Measurements from ENCODE around the gene POLR3A.
"Not testable (repeated sequence)": the region's sequence is repeated elsewhere in the genome, so short reads cannot be mapped to it uniquely, and the experiment has no call there.

Gene POLR3A

DNA sequence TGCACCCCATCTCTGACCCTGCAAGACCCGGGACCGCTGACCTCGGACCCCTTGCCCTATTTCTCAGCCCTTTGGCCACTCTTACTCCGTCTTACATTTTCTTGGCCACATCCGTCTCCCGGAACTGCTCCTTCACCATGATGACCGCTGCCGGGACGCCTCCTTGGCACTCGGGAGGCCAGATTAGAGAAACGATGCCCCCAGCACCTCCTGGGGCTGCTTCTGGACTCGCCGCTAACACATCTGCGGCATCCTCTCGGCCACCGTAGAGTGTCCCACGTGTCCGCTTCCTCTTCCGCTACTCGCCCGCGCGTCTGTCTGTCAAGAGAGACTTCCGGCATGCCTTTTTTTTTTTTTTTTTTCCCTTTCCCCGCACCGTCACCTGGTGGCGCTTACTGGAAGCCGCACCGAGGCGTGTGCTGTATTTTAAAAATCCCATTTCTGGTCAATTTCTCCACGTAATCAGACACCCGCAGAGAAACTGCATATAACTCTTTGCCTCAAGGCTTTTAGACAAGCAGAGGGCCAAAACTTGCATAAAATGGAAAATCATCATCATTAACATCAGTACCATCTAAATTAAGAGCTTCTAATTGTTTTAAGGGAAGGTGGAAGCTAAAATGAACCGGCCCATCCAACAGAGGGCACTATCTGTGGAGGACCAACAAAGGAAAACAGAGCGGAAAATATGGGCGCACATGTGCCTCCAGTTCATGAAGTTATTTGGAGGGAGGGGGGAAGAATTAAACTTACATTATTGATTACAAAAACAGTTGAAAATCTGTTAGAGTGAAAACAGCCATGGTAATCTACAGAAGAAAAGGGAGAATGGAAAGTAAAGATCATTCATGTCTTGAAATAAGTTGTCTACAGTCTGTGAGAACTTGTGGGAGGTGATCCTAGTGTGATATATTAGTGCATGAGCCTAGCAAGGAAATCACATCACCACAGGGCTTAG is at the start of gene POLR3A:
TSS of gene POLR3A (minus strand) at position 247 of the 958 bp plus-strand sequence. CDS start at position 139, 108 bp downstream.
- peak; percentile 95 for DNase-seq

DNA sequence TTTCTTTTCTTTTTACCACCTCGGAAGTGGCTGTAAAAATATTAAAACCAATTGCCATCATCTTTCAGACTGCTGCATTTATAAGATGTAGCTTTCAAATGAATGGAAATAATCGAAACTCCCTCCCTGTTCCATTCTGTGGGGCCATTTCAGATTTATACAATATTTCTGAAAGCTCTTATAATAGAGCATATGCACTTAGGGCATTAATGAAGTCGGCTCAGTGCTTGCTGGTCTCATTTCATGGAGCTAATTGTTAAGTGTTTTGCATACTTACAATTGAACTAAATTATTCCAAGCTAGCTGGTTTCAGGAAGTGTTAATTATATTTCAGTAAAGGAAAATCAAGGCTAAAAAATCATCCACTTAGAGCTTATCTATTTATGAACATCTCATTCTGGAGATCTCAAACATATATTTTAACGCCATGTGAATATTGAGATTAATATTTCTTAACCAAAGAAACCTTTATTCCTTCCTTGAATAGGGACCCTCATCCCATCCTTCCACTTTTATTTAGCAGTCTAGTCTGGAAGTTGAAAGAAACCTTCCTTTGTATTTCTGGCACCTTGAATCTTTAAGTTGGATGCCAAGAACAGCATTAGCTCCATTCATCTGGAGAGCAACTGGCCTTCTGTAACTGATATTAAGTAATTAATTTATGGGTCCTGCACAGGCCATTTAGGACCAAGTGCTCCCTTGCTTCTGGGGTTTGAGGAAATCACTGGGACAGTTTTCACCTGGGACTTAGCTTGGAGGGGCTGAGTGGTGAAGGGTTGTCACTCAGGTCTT is 49.4 kb upstream of the POLR3A start:
- DNase-seq: no peak

DNA sequence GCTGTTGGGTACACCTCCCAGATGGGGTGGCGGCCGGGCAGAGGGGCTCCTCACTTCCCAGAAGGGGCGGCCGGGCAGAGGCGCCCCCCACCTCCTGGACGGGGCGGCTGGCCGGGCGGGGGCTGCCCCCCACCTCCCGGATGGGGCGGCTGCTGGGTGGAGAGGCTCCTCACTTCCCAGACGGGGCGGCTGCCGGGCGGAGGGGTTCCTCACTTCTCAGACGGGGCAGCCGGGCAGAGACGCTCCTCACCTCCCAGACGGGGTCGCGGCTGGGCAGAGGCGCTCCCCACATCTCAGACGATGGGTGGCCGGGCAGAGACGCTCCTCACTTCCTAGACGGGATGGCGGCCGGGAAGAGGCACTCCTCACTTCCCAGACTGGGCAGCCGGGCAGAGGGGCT is 46.5 kb upstream of the POLR3A start:
- DNase-seq: not testable (repeated sequence)

DNA sequence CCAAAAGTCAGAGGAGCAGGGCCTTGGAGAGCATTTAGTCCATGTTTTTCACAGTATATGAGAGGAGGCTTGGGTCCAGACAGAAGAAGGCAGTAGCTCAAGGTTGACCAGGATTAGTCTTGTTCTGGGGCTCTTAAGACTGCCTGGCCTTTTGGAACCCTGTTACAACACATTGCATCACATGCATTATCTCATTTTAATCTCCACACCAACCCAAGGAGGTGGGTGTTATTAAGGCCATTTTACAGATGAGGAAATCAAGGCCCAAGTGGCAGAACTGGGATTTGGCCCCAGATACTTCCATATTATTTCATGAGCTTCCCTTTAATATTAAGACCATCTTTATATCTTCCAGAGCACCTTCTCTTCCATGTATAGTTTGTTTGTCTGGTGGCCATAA is 43.2 kb upstream of the POLR3A start:
- DNase-seq: no peak

DNA sequence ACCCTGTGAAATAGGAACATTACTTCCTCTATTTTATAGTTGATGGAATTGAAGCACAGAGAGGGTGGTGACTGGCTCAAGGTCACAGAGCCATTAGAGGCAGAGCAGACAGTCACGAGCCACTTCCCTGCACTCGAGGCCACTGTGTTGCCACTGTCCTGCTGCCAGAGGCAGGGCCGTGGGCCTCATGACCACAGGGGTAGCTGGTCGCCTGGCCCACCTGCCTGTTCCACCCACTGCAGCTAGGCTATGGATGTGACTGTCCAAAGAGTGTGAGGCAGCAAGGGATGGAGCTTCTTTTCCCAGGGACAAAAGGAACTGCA is 42.5 kb upstream of the POLR3A start:
- DNase-seq: no peak

DNA sequence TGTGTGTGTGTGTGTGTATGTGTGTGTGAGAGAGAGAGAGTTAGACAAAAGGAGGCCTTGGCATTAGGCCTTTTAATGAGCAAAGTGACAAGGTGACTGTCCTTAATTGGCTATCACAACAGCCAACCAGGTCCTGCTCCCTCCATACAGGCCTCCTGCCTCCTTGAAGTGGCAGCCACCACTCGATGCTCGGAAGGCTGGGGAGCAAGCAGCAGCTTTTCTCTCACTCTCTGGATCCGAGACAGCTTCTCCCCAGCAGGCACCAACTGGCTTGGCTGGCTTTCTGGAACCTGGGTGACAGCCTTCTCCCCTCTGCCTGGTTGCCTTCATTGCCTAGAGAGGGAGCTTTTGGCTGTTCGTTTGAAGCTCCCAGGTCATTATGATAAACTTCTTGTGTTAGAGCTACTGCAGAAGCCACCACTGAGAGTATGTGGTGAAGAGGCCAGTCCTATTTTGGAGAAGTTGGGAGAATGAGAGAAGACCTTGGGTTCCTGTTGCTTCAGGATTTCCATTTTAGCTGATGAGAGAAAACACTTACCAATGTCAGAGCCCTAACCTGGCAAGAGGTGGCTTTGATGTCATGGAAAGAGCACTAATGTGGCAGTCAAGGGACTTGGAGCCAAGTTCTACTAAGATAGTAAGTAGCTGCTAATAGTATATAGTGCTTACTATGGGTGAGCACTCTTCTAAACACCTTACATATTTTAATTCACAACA is 42.0 kb upstream of the POLR3A start:
- DNase-seq: no peak

DNA sequence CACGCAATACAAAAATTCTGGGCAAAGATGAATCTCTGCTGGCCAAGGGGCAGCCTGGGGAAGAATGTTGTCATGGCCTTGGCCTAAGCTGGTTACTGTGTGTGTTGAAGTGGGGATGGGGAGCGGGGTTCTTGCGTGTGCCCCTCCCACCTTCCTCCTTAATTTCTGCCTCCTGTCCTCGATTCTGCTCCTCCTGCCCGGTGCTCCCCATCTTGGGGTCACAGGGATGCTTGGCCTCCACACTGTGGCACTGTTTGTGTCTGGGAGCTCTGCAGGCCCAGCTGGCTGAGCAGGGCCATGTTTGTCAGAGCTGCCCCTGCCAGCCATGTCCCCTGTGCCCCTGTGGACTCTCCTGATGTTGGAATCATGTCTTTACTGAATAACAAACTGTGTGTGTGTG is 41.4 kb upstream of the POLR3A start:
- no peak for DNase-seq

DNA sequence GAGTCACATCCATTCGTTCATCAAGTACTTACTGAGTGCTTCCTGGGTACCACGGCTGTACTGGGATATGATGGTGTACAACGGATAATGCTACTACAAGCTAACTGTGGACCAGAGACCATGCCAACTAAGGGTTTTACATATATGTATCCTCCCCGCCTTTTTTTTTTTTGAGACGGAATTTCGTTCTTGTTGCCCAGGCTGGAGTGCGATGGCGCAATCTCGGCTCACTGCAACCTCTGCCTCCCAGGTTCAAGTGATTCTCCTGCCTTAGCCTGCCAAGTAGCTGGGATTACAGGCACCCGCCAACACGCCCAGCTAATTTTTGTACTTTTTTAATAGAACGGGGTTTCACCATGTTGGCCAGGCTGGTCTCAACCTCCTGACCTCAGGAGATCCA is 40.7 kb upstream of the POLR3A start:
- DNase-seq: not testable (repeated sequence)

DNA sequence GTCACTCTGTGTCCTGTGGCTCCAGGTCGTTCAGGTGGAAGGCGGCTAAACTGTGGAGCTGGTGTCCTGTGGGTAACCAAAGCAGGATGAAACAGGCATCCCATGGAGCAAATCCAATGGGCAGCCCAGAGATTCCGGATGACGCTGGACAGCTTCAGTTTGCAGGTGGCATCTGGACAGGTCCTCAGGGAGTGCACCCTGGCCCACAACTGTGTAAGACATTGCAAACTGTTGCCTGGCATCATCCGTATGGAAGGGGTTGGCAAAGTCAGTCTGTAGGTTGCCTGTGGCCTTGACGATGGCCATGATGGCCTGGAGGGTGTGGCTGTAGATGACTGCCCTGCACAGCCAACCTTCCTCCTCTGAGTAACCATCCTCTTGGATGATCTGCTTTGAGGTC is 39.8 kb upstream of the POLR3A start:
- no peak for DNase-seq

DNA sequence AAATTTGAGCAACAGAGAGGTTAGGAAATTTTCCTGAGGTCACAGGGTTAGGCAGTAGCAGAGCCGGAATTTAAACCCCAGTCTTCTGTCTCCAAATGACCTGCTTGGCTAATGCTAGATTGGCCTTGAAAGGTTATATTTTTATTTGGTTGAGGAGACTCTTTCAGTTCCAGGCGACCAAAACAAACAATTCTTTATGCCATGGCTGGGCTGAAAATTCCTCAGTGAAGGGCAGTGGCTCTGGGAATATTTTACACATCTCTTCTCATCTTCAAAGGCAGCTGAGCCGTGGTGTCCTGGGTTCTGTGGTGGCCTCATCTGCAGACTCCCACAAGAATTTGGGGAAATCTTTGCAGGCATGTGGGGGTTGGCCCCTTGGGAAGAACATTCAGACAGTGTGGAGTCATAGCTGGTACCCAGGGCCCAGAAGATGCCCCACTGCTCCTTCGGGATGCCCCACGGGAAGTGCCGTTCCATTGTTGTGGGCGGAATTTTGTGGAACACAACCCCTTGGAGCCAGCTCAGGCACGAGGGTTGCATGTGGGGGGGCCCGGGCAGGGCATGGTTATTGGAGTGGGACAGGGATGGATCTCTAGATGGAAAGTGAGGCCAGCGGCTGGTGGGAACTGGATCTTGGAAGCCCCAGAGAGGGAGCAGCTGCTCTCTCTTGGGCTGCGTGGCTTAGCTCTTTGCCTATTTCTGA is 37.6 kb upstream of the POLR3A start:
- no peak for DNase-seq

DNA sequence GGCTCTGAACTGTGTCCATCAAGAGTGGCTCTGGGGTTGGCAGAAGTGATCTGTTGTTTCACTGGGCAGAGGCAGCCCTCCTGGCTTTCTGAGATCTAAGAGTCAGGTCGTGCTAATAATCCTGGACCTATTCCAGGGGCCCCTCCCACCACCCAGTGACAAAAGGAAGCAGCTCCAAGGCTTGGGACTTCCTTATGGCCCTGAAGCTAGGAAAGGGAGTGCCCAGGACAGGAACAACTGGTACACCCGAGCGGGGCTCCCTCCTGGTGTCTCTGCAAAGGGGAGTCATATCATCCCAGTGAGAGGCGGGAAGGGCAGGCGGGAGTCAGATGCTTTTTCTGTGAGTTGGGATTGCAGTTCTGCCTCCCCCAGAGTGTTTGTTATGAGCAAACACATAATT is 36.7 kb upstream of the POLR3A start:
- peak; percentile 72 for DNase-seq

DNA sequence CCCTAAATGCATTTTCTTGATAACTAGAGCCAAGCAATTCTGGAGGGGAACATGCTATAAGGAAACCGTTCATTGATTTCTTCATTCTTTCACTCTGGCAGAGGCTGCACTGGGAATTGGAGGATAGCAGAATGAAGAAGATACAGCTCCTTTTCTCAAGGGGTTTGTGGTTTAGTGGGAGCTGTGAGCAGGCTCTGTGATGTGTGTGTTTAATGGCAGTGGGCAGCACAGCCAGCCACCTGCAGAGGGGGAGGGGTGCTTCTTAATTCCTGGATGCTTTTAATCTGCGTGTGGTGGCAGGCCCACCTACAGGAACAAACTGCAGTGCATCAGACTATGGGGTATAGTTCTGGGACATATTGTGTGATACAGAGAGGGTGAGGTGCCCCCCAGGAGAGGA is 36.3 kb upstream of the POLR3A start:
- peak; percentile 38 for DNase-seq

DNA sequence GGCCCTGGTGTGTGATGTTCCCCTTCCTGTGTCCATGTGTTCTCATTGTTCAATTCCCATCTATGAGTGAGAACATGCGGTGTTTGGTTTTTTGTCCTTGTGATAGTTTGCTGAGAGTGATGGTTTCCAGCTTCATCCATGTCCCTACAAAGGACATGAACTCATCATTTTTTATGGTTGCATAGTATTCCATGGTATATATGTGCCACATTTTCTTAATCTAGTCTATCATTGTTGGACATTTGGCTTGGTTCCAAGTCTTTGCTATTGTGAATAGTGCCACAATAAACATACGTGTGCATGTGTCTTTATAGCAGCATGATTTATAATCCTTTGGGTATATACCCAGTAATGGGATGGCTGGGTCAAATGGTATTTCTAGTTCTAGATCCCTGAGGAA is 35.6 kb upstream of the POLR3A start:
- not testable (repeated sequence) for DNase-seq

DNA sequence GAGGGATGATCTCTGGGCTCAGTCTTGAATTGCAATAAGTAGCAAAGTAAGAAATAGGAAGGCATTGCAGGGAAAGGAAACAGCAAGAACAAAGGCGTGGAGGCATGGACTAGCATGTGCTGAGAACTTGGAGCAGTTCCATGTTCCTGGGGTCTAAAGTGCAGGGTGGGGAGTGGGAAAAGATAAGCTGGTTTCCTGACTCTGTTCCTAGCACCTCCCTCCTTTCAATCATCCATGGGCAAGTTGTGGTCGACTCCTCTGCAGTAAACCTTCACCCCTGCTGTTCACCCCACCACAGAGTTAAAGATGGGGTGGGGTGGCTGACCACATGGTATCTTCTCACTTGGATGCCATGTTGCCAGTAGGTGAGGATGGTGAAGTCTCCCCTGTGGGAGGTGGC is 33.9 kb upstream of the POLR3A start:
- no peak for DNase-seq

DNA sequence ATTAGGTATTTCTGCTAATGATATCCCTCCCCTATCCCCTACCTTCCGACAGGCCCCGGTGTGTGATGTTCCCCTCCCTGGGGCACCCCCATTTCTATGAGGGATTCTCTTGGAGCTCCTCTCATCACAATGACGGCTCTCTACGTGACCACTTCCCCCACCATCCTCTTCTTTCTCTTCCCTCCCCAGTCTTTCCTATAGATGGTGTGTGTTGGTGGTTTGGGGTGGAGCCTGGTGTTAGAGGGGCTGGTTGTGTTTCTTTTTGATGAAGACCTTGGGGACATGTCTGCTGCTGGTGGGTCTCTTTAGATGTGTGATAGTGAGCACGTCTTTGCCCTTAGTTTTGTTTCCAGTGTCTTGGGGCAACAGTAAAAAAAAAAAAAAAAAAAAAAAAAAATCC is 33.0 kb upstream of the POLR3A start:
- DNase-seq: no peak

DNA sequence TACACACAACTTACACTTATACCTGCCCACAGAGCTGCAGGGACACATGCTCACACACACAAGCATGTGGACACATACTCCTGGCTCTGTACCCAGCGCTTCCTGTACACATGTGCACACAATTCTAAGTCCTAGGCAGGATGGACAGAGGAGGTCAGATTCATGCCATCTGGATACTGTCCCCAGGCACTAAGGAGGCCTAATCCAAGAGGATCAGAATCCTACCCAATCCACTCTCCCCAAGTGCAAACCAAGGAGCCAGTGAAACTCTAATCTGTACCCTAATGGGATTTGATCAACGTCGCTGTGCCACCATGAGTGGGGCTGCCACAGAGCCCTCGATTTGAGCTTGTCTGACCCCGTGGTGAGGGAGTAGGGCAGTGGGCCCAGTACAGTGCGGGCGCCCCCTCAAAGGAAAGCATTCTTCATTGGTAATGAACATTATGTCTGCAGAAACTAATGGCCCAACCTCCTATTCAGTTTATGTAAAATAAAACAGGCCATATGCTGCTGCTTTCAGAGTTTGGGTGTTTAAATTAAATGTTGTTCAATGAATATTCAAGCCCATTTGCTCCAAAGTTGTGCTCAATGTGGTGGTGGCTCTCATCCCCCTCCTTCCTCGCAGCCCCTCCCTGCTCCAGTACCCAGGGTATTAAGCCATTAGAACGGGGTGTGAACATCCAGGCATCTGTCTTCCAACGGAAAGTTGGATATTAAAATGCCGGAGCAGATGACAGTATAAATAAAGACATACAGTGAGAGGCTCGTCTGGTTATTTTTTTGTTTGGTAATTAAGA is 30.8 kb upstream of the POLR3A start:
- no peak for DNase-seq

DNA sequence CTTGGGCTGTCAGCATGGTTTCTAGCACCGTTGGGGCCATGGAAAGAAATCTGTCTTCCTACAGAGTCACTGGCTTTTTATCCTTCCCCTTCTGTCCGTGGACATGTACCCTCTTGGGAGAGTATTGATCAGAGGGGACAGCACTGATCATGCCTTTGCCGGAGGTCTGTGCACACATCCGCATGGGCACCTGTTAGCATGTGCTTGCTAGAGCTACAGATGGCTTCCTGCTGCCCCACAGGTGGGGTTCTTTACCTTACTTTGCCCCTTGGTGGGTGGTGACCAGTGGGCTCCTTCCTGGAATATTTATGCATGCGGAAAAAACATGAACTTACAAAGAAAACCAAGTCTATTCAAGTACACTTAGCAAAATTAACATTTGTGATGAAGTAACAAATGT is 29.2 kb upstream of the POLR3A start:
- DNase-seq: no peak

DNA sequence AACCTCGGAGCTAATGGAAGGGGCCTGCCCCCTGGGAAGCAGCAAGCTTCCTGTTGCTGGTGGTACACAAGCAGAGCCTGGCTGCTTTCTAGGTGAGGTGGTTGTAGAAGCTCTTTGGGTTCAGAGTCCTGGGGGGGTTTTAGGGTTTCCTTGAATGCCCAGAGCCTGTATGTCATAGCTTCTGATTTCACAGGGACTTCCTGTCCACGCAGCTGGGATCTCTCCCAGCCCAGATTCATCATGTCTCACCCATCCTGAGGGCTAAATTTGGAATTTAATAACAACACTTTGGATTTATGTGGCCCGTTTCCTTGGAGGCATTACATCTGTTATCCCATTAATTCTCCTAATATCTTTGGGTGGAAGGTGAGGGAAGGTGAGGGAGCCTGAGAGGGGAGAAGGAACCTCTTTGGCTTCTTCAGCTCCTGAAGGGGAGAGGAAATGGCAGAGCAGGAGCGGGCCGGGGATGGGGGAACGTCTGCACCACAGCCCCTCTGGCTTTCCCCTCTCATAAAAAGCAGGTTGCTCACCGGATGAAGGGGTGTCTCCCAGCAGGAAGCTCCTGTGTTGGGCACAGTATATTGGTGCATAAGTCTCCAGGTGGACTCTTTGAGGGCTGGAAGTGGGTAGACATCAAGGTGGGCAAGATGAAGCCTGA is 24.0 kb upstream of the POLR3A start:
- no peak for DNase-seq

DNA sequence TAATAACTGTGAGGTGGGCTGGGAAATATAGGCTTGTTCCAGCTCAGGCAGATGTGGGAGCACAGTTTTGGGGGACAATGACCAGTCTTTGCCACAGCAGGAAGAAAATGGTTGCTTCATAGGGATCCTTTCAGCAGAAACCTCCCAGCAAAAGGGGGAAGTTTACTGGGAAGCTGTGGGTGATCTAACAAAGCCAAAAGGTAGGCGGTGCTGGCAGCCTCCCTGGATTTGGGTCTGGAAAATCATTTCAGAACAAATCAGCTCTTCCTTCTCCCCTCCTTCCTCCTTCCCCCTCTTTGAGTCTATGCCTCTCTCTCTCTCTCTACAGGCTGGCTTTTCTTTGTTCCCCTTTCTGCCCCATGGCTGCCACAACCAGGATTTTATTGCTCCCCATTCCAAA is 20.5 kb upstream of the POLR3A start:
- DNase-seq: no peak

DNA sequence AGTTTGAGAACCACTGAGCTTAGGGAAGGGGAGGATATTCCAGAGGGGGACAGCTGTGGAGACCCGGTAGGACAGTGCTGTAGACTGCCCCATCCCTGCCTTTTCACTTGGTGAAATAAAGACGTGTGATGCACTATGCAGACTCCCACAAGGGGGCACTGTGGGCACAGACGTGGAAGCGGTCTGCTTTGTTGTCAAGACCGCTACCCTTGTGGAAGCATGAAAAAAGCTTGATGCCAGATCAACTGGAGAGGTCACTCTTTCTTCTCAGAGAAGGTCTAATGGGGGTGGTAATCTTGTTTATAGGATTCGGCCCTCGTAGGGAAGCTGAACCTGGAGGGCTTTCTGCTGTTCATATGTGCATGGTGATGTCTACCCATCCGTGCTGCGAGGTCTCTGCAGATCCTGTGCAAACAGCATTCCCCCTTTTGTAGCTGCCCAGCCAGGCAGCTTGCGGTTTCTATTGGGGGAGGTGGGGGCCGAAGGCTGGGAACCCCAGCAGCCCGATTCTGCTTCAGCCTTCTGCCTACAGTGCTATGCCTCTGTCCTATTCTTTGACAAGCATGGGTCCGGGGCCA is 18.1 kb upstream of the POLR3A start:
- peak; percentile 76 for DNase-seq

DNA sequence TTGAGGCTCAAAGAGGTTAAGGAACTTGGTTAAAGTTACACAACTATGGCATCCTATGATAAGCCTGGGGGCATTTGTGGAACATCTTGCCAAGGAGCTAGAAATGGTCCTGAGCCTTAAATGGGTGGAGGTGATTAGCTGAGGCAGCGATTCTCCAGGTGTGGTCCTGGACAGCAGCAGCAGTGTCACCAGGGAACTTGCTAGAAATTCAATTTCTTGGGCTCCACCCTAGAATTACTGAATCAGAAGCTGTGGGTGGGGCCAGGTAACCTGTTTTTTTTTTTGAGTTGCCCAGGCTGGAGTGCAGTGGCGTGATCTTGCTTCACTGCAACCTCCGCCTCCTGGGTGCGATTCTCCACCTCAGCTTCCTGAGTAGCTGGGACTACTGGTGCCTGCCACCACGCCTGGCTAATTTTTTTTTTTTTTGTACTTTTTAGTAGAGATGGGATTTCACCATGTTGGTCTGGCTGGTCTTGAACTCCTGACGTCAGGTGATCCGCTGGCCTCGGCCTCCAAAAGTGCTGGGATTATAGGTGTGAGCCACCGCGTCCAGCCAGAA is 17.5 kb upstream of the POLR3A start:
- no peak for DNase-seq

All from NCI-H69 (cell line).